GM12801 (cell line): ENCODE measurements around the gene SPON2.

Experiments
- CTCF ChIP-seq: IDR thresholded peaks from one replicate; pipeline ENCODE4 v1.5.1; 2011; ENCODE audit warnings: control low read depth; ENCODE audit not compliant: insufficient read length; ENCODE audit errors: extremely low read depth

Gene SPON2

GRCh38 chr4:1167244-1167949 lies 5.0 kb downstream of the SPON2 start:
- no peak for TF ChIP-seq CTCF

- no peak for TF ChIP-seq CTCF
These were observed 5.7 kb downstream of the SPON2 start for GRCh38 chr4:1166509-1167243.

- TF ChIP-seq CTCF = no peak
These were observed 7.3 kb downstream of the SPON2 start for GRCh38 chr4:1164956-1165545.

- no peak for TF ChIP-seq CTCF
These were observed 7.9 kb downstream of the SPON2 start for GRCh38 chr4:1164444-1164843.

GRCh38 chr4:1164040-1164439 lies 8.3 kb downstream of the SPON2 start:
- TF ChIP-seq CTCF = no peak

GRCh38 chr4:1160351-1160750 lies 12.0 kb downstream of the SPON2 start:
- TF ChIP-seq CTCF = no peak

- TF ChIP-seq CTCF = no peak
These were observed 16.3 kb downstream of the SPON2 start for GRCh38 chr4:1156069-1156468.
